Amniotic epithelial cell (primary cell): Measurements from ENCODE around the gene HK2.
"Not testable (repeated sequence)": the region's sequence is repeated elsewhere in the genome, so short reads cannot be mapped to it uniquely, and the experiment has no call there.

Experiments used
- DNase-seq: peaks from one replicate; pipeline ENCODE4 v3.0.0-alpha.2; 2010; ENCODE audit warnings: low read depth

HK2 gene

DNA sequence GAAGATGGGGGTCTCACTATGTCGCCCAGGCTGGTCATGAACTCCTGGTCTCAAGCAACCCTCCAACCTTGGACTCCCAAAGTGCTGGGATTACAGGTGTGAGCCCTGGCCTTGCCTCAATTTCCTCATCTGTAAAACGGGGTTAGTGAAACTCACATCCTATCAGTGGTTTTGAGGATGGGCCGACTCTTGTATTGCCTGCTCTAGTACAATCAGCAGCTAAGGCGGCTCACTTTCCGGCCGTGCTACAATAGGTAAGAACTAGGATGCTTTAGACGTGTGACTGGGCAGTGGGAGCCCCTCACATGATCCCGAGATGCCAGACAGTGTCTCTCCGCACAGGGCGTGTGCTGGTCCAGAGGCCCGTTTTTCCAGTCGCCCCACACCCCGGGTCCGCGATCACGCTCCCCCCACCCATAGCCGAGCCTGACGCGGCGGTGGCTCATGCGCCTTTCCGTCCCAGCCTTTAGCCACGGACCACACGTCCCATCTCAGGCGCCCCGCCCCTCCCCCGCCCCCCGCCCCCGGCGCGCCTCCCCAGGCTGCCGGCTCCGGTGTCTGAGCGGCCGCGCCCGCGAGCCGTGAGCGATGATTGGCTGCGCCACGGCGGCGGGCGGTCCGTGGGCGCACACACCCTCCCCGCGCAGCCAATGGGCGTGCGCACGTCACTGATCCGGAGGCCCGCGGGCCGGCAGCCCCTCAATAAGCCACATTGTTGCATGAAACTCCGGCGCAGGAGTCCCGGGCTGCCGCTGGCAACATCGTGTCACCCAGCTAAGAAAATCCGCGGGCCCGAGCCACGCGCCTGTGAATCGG, at the start of gene HK2:
HK2 (plus strand) TSS at position 710 of the 816 bp plus-strand sequence. CDS start 454 bp downstream, outside the sequence.
- peak; percentile 73 for DNase-seq

DNA sequence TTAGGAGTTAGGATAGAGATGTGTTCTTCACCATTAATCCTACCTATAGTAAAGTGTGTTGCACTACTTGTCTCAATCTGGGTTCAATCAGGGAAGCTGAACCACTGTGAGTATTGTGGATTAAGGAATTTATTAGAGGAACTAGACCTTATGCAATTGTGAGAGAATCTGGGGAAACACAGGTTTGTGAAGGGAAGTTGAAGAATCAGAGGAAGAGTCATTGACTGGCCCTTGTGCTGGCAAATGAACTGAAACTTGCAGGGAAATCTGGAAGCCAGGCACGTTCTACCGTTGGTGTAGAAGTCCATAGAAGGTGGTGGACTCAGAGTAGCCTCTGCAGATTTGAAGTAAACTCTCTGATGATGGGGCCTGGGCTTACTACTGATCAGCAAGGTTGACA, 44.7 kb upstream of the HK2 start:
- no peak for DNase-seq

DNA sequence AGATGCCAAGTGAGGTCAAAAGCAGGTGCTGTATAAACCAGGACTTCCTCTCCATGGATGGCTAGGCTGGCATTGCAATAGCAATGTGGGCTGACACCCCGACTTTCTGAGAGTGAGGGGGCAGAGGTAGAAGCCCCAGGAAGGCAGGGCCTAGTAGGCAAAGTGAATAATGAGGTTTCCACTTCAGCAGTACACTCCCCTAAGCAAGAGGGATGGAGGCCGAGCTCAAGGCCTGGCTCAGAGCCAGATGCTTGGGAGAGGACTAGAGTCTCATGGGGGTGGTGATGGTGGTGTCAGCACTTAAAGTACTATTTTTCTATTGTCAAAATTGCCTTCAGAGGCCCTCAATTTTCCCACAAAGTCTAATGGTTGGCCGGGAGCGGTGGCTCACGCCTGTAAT, 41.6 kb upstream of the HK2 start:
- no peak for DNase-seq

DNA sequence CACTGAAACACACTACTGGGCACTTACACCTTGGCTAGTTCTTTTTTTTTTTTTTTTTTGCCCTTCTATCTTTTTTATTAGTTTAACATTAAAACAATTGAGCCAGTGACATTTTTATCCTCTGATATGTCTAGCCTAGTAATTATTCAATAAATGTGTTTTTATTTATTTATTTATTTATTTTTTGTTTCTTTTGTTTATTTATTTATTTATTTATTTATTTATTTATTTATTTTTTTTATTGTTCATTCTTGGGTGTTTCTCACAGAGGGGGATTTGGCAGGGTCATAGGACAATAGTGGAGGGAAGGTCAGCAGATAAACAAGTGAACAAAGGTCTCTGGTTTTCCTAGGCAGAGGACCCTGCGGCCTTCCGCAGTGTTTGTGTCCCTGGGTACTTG, 39.0 kb upstream of the HK2 start:
- DNase-seq = not testable (repeated sequence)

DNA sequence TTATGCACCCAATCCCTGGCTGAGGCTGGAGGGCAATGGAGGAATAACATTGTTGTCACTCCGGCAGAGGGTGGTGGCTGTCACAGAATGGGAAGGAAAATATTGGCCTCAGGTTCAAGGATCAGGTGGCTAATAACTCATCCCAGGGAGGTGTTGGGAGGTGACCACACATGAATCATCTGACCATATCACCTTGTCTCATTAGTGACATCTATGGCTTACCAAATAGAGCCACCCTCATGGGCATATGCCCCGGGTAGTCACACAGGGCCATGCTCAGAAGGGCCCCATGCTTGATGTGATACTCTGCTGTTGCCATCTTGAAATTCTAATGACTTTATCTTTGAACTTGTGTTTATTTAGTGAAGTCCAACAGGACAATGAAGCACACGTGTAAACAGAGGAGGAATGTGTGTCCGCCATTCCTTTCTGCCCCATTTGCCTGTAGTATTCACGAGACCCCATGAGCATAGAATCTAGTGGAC, 27.5 kb upstream of the HK2 start:
- no peak for DNase-seq

DNA sequence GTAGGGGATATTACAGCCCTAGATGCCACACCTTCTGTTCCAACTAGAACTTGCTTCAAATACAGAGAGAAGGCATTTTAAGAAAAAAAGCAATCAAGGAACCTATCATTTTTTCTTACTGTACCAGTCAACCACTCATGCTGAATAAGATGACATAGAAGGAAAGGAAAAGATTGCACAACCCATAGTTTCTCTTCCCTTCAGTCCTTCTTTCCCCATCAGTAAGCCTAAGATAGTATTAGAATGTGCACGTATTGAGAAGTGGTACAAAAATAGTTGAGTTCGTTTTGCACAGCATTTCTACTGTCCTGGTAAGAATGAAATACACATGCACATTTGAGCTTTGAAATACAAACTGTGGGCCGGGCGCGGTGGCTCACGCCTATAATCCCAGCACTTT, 27.0 kb upstream of the HK2 start:
- DNase-seq = peak; percentile 40

DNA sequence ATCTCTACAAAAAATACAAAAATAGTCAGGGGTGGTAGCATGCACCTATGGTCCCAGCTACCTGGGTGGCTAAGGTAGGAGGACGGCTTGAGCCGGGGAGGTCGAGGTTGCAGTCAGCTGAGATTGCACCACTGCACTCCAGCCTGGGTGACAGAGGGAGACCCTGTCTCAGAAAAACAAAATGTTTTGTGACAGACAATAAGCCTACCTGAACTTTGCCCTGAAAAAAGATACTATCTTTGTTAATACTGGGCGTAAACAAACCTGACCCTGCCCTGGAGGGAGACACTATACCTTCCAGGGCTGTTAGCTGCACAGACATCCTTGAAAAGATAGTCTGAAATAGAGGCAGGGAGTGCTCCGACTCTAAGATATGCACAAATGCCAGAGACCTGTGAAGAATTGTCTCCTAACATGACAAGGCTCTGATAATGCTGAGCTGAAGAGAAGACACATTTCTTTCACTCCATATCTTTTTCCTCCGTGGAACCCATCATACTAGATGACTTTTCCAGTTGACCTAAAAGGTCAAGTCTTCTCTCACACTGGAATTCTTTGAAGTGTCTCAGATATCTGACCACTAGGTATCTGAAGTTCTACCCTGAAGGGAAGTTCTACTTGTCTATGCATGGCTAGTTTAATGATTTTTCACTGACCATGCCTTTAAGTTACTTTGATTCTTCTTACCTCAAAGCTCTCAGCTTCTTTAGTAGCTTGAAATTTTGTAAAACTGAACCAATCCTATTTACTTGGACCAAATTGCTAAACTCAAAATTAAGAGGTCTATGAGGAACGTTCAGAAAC, 20.9 kb upstream of the HK2 start:
- no peak for DNase-seq

DNA sequence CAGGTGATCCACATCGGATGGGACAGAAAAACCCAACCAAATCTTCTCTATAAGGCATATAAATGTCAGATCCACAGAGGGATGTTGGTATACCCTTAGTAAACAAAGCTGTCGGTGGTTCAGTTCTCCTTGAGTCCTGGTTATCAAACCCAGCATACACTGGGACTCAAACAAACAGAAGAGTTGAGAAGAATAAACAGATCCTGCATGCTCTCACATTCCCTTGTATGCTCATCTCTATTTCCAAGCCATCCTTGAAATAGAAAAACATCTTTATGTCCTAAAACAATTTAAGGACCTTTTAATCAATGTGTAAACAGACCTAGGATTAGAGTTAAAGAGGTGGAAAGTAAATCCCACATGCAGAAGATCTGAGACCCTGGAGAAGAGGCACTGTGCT, 19.8 kb upstream of the HK2 start:
- no peak for DNase-seq

DNA sequence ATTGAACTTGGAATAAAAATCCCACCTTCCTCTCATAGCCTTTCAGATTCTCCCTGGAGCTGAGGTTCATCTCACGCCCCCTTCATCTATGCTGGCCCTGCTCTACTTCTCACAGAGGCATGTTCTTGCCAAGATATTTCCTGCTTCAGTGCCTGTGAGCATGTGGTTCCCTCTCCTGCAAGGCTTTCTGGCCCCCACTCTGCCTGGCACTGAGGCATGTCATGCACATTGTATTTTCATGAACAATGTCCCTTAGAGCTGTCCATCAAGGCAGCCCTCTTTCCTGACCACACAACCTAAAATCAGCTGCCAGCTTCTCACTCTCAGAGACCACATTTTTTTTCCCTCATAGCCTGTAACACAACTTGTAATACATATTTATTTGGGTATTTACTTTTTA, 18.0 kb upstream of the HK2 start:
- DNase-seq = no peak

DNA sequence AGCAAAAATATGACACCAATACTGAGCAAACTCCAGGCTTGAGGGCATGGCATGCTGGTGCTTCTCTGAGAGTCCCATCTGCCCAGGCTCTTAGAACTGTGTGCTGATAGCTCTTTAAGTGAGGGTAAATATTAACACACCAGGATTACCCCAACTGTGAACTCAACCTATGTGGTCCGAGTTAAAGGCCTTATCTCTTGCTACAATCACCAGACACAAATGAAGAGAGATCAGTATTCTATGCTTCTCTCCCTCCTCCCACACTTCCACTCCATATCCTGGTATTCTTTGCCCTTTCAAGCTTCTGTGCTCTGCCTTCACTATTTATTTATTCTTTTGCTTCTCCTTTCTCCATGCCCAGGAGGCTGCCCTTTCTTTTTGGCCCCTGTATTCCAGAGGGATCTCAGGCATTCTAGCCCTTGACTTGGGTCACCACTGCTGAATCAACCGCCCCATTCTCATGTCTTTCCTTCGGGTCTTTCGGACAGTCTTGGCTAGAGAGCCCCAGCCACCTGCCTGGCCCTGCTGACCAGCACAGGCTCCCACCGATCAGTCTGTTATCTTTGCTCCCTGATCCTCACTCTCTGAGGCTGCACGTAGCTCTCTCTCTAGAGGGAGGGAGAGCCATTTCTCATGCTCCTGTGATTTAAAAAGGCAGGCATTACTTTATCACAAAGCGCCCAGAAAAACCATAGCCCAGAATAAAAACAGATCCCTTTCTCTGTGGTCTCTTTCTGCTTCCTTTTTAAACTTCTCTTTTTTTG, 17.2 kb upstream of the HK2 start:
- DNase-seq = peak; percentile 31

DNA sequence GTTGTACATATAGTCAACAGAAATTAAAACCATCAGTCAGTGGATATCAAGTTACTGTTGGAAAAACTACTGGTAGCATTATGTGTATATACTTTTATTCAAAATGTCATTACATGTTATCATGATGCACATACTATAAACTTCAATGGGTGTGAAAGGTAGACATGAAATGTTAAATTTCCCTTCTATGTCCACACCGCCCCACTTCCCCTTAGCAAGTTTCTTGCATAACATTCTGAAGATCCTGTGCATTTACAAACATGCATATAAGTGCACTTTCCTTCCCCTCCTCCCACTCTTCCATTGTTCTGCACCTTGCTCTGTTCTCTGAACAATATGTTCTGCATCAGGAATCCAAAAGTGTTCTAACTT, 16.6 kb upstream of the HK2 start:
- no peak for DNase-seq

DNA sequence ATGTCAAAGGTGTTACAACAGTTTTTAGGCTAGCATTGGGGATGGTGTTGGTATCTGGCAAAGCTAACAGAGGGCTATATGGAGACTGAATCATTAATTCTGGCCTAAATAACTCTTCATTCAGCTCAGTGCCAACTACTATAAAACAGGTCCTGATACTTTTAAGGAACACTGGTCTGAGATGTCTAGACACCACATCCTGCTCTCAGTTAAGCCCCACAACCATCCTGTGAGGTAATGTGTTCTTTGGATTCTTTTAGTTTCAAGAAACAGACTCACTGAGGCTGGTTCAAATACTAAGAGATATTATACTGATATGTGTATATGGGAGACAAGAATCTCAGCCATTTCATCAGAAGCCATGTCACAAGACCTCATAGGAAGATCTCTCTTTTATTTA, 14.2 kb upstream of the HK2 start:
- no peak for DNase-seq

DNA sequence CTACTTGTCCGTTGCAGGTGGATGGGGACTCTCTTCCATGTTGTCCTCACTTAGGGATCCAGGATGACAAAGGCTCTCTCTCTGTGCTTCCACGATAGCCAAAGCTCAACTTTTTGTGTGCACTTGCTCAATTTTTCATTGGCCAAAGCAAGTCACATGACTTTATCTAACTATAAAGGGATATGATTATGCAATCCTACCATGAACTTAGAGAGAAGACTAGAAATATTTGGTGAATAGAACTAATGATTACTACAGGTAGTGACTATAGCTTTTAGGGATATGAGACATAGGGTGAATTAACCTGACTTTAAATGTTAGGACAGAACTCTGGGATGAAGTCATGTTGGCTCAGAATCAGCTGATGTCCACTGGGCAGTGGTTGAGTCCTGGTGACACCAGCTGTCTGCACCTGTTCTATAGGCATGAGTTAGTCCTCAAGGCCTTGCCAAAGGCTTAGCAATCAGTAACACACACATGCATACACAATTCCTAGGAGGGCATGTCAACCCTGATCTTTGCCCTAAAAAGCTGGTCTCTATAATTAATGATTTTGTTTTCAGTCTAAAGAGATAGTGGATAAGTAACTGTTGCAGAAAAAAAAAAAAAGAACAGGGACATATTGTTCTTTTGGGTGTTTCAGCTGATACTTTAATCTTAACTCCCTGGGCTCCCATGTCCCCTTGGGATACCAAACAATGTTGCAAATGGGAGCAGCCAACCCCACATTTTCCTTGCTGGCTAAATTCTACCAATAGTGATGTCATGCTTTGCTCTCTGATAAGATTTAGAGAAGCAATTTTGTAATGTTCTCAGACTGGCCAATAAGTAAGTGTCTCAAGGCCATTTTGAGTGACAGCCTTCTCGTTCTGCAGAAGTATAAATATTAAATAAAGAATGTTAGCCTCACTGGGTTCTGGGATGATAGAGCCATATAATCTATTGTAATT, 12.5 kb upstream of the HK2 start:
- DNase-seq = no peak

DNA sequence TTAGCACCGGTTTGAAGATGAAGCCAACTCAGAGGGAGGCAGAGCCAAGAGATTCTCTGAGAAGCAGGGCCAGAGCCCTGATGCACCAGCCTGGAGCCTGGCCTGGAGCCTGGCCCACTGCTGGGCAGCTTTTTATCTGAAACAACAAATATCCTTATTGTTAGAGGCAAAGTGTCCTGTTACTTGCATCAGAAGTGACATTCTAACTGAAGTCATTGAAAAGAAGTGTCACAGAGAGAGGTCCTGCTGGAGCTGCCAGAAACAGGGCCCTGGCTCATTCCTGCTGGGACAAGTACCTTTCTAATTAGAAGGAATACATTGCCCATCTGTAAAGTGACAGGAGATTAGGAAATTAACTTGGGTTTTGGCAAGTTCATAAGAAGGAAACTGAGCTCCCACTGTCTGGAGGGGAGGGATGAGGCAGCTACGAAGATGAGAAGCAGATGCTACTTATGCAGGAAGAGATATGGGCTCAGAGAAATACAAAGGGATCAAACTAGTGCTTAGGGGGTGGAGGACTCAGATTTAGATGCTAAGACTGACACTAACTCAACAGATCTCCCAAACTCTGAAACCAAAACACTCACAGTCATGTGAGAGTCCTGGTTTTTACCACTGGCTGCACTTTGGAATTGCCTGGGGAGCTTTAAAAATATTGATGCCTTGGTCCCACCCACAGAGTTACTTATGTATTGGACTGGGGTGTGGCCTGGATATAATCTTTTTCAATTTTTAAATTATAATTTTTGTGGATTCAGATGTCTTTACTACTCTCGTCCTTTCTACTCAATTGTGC, 11.0 kb upstream of the HK2 start:
- no peak for DNase-seq

DNA sequence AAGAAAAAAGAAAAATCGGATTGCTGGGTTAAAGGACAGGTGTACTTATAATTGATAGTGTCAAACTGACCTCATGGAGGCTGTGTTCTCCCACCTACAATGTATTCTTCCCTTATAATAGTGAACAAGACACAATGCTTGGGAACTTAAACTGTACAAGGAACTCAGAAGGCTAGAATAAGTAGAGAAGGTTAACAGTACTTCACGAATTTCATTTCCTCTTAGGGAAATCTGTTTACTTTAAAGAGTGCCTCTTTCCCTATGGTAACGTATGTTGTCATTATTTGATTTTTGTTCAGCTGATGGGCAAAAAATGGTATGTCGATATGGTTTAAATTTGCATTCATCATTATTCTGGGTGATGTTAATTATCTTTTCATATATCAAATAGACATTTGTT, 9.2 kb upstream of the HK2 start:
- no peak for DNase-seq

DNA sequence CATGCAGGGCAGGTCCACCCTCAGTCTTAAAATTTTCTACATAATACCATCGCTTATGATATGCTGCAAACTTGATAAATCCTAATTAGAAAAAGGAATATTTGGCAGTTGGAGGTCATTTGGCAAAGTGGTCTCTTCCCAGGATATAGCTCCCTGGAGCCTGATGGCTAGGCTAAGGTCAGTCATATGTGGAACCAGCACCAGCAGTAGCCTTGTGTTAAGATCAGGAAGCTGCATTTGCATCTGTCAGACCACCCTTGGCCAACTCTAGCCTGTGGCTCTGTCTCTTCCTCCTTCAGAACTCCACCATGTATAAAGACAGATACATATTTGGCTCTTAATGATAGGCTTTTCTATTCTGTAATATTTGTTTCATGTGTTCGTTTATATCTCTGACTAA, 5.4 kb upstream of the HK2 start:
- DNase-seq = no peak

DNA sequence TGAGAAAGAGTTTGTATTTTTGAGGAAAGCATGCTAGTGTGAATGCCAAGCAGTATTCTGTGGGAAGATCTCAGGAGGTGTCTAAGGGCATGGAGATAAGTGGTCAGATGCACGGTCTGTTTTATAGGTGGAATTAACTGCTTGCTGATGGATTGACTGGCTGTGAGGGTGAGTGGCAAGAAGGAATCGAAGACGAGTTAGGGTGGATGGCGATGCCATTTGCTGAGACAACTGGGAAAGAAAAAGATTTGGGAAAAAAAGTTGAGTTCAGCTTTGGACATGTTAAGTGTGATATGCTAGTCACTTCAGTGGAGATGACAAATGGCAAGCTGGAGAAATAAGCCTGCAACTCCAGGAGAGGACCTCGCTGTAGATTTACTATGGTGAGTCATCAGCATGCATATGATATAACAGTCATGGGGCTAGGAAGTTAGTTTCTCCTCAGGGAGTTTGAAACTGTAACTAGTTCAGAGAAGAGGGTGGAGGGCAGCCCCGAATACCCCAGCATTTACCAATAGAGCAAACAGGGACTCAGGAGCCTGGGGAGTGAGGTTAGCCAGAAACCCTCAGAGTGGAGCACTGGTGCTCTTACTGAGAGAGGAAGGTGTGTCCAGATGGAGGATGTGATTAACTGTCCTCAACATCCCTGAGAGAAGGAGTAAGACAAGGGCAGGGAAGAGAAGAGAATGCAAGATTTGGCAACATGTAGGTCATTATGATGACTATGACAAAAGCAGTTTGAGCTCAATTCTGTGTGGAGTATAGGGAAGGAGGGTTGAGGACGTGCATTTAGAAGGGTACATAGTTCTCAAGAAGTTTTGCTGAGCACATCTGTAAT, 2.0 kb upstream of the HK2 start:
- no peak for DNase-seq

DNA sequence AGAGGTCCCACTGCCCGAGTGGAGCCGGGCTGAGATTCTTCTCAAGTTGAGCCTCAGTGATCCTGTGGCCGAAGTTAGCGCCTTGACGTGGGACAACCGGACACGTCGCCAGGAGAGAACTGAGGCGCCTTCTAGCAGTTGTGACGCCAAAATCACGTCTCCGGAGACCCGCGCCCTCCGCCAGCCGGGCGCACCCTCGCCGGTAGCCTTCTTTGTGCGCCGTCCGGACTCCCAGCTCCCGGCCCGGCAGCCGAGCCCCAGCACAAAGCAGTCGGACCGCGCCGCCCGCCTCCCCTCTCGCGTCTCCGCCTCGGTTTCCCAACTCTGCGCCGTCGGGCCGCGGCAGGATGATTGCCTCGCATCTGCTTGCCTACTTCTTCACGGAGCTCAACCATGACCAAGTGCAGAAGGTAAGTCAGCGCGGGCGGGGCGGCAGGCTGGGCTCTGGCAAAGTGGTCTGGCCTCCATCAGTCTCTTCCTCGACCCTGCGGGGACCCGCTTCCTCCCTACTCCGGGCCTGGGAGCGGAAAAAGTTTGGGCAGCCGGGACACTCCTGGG, 386 bp downstream of the HK2 start:
- DNase-seq = not testable (repeated sequence)
